Measurements from ENCODE around the gene CCDC85A. TPM values are rescaled to one million over a fixed set of nuclear protein-coding genes. Genes with fewer than 3 reads are reported as not detected.

Gene CCDC85A
- total RNA-seq, 1 donor from 2014 or later: 22.2 TPM

GRCh38 chr2:56197816-56198215, 14.0 kb downstream of the CCDC85A start:
- intact Hi-C loops (cut with DNase I): no loop called here
- Histone ChIP-seq H3K36me3 (peaks cover 6% of the 10 kb centered on the region), H3K4me1 (no peaks in the 10 kb centered on the region), H3K4me3 (no peak overlapping the region), H3K27me3 (no peaks in the 10 kb centered on the region), H3K9me3 (no peaks in the 10 kb centered on the region), H3K27ac (no peak overlapping the region)
- ATAC-seq (no peak), DNase-seq (no peak)
- no peak for TF ChIP-seq CTCF (IDR thresholded peaks at IDR 0.05)

DNA sequence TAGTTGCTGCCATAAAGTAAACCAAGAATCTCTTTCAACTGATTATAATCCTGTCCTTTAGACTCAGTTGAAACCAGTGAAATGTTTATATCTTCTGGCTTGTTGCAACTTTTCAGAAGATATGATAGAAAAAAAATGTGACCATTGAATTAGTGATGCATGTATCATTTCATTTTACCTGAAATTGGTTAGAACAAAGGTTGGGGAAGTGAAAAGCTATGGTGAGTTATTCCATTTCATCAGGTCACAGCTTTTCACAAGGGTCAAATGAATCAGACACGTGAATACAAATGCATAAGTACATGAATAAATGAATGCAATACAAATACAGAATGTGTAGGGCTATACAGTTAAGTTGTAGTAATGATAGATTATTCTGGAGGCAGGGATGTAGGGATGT, 15.1 kb downstream of the CCDC85A start:
- Histone ChIP-seq H3K9me3 (no peaks in the 10 kb centered on the region), H3K36me3 (peaks cover 2% of the 10 kb centered on the region), H3K27ac (no peak overlapping the region), H3K4me1 (no peaks in the 10 kb centered on the region), H3K27me3 (no peaks in the 10 kb centered on the region), H3K4me3 (no peak overlapping the region)
- no peak for ATAC-seq
- DNase-seq: no peak
- no peak for TF ChIP-seq CTCF (IDR thresholded peaks at IDR 0.05)
- intact Hi-C loops (cut with DNase I): no loop called here

- no peaks in the 10 kb centered on the region for H3K4me1 ChIP-seq
- no peak for DNase-seq
- intact Hi-C loops (cut with DNase I): no loop called here
- no peak for TF ChIP-seq CTCF (IDR thresholded peaks at IDR 0.05)
- H3K4me3 ChIP-seq: no peak overlapping the region
- H3K9me3 ChIP-seq: no peaks in the 10 kb centered on the region
- H3K27me3 ChIP-seq: no peaks in the 10 kb centered on the region
- no peaks in the 10 kb centered on the region for H3K36me3 ChIP-seq
- H3K27ac ChIP-seq: no peak overlapping the region
- no peak for ATAC-seq
Observed at GRCh38 chr2:56199492-56199891, 15.7 kb downstream of the CCDC85A start.

DNA sequence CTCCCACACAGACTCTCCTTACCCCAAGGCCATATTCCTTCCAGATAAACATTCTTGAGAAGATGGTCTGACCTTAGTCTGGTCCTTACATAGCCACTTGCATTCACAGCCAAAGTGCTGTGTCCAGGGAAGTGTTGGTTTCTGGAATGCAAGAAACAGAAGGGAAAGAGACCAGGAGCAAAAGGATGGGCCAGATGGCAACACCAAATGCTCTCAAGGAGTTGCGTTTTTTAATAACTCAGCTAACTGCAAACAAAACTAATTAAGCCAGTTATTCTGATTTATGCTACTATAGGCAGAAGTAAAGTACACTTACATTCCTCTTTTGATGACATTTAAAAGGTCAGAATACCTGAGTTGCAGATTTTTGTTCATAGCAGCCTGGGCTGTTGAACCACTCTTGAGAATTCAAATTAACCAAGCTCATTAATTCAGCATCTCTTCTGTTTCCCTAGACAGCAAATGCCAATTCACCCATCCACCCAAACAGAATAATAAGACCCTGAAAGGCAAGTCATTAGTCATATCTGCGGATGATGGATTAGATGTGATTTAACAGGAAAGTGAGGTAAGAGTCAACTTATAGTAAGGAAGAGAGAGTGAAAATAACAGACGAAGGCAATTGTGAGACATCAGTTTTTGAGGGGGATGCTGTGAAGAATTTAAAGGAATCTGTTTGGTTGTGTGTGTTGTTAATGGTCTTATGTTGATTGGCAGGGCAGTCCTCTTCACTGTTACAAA, 18.8 kb downstream of the CCDC85A start:
- ATAC-seq: no peak
- no peak overlapping the region for H3K27ac ChIP-seq

GRCh38 chr2:56204556-56204955, 20.8 kb downstream of the CCDC85A start:
- ATAC-seq (no peak), DNase-seq (no peak)
- Histone ChIP-seq H3K4me3 (no peak overlapping the region), H3K36me3 (no peaks in the 10 kb centered on the region), H3K9me3 (no peaks in the 10 kb centered on the region), H3K27me3 (no peaks in the 10 kb centered on the region), H3K27ac (no peak overlapping the region), H3K4me1 (no peaks in the 10 kb centered on the region)
- no peak for TF ChIP-seq CTCF (IDR thresholded peaks at IDR 0.05)
- intact Hi-C loops (cut with DNase I): no loop called here

More for the DNA sequence above, 18.8 kb downstream of the CCDC85A start:
- Histone ChIP-seq H3K4me1 (no peaks in the 10 kb centered on the region), H3K36me3 (no peaks in the 10 kb centered on the region), H3K4me3 (no peak overlapping the region), H3K9me3 (no peaks in the 10 kb centered on the region), H3K27me3 (no peaks in the 10 kb centered on the region)
- intact Hi-C loops (cut with DNase I): no loop called here
- no peak for DNase-seq
- no peak for TF ChIP-seq CTCF (IDR thresholded peaks at IDR 0.05)

GRCh38 chr2:56206250-56206649, 22.5 kb downstream of the CCDC85A start:
- Histone ChIP-seq H3K27me3 (no peaks in the 10 kb centered on the region), H3K4me1 (no peaks in the 10 kb centered on the region), H3K27ac (no peak overlapping the region), H3K4me3 (no peak overlapping the region), H3K9me3 (no peaks in the 10 kb centered on the region), H3K36me3 (no peaks in the 10 kb centered on the region)
- ATAC-seq (no peak), DNase-seq (no peak)
- no peak for TF ChIP-seq CTCF (IDR thresholded peaks at IDR 0.05)
- intact Hi-C loops (cut with DNase I): no loop called here

All from upper lobe of right lung (tissue), 1 donor.